IPS-NIHi7 (cell line): ENCODE data around the gene ZNF267.
"Not testable (repeated sequence)": the region's sequence is repeated elsewhere in the genome, so short reads cannot be mapped to it uniquely, and the experiment has no call there.

Experiments used
- DNase-seq: peaks from one replicate; pipeline ENCODE4 v3.0.0; 2012; ENCODE audit warnings: mixed read lengths; ENCODE audit errors: extremely low spot score

ZNF267 gene

GRCh38 chr16:31877876-31878642, 4.5 kb downstream of the ZNF267 start:
- no peak for DNase-seq

GRCh38 chr16:31879937-31880321, 6.3 kb downstream of the ZNF267 start:
- DNase-seq: no peak

GRCh38 chr16:31880322-31880979, 6.8 kb downstream of the ZNF267 start:
- peak; percentile 26 for DNase-seq

- no peak for DNase-seq
These were observed 12.6 kb downstream of the ZNF267 start for GRCh38 chr16:31886227-31886626.

- DNase-seq: no peak
These were observed 15.1 kb downstream of the ZNF267 start for GRCh38 chr16:31888735-31889134.

GRCh38 chr16:31892111-31892510, 18.5 kb downstream of the ZNF267 start:
- not testable (repeated sequence) for DNase-seq

- DNase-seq: no peak
These were observed 20.2 kb downstream of the ZNF267 start for GRCh38 chr16:31893824-31894223.

GRCh38 chr16:31897283-31897682, 23.7 kb downstream of the ZNF267 start:
- DNase-seq: no peak

GRCh38 chr16:31899505-31899904, 25.9 kb downstream of the ZNF267 start:
- no peak for DNase-seq

GRCh38 chr16:31904571-31904970, 31.0 kb downstream of the ZNF267 start:
- DNase-seq: not testable (repeated sequence)

GRCh38 chr16:31913668-31914067, 40.1 kb downstream of the ZNF267 start:
- DNase-seq: no peak

GRCh38 chr16:31916056-31916488, 42.5 kb downstream of the ZNF267 start:
- no peak for DNase-seq

- no peak for DNase-seq
These were observed 46.8 kb downstream of the ZNF267 start for GRCh38 chr16:31920373-31920772.

- not testable (repeated sequence) for DNase-seq
These were observed 78.2 kb downstream of the ZNF267 start for GRCh38 chr16:31951806-31952205.

GRCh38 chr16:31952206-31952605, 78.6 kb downstream of the ZNF267 start:
- not testable (repeated sequence) for DNase-seq

GRCh38 chr16:31956221-31956620, 82.6 kb downstream of the ZNF267 start:
- not testable (repeated sequence) for DNase-seq

GRCh38 chr16:31960186-31960910, 86.7 kb downstream of the ZNF267 start:
- DNase-seq: not testable (repeated sequence)
